ENCODE results near the gene ACACB.

GRCh38 chr12:109116611-109116949, 193 bp downstream of the ACACB start:
- TF ChIP-seq POLR2AphosphoS5 (IDR thresholded peaks at IDR 0.05; ENCODE audit: low read depth, low read length): no peak
- TF ChIP-seq SIN3A (IDR thresholded peaks at IDR 0.05; ENCODE audit: borderline replicate concordance, insufficient read depth, low read length): no peak
